GM19455 (cell line): ENCODE results near the gene SCUBE3.

Source experiments
- ATAC-seq: cut with Tn5 transposase; IDR thresholded peaks from one replicate; pipeline ENCODE4 v1.9.1; 2021; ENCODE audit not compliant: unreplicated experiment

SCUBE3 gene

GRCh38 chr6:35264550-35265274 lies 51.0 kb downstream of the SCUBE3 start:
- no peak for ATAC-seq

GRCh38 chr6:35265523-35265922 lies 51.8 kb downstream of the SCUBE3 start:
- ATAC-seq: no peak

- no peak for ATAC-seq
Observed at GRCh38 chr6:35267446-35267845, 53.7 kb downstream of the SCUBE3 start.

- ATAC-seq: no peak
Observed at GRCh38 chr6:35267897-35268296, 54.1 kb downstream of the SCUBE3 start.

- ATAC-seq: no peak
Observed at GRCh38 chr6:35272005-35272404, 58.2 kb downstream of the SCUBE3 start.

GRCh38 chr6:35273822-35274559 lies 60.2 kb downstream of the SCUBE3 start:
- ATAC-seq: no peak

GRCh38 chr6:35275744-35276260 lies 62.0 kb downstream of the SCUBE3 start:
- no peak for ATAC-seq

- no peak for ATAC-seq
Observed at GRCh38 chr6:35278708-35279107, 65.0 kb downstream of the SCUBE3 start.

- ATAC-seq: no peak
Observed at GRCh38 chr6:35280903-35281302, 67.1 kb downstream of the SCUBE3 start.

GRCh38 chr6:35282472-35282871 lies 68.7 kb downstream of the SCUBE3 start:
- no peak for ATAC-seq

GRCh38 chr6:35283361-35283760 lies 69.6 kb downstream of the SCUBE3 start:
- no peak for ATAC-seq

- no peak for ATAC-seq
Observed at GRCh38 chr6:35287671-35288396, 74.1 kb downstream of the SCUBE3 start.

GRCh38 chr6:35288834-35289233 lies 75.1 kb downstream of the SCUBE3 start:
- ATAC-seq: no peak

GRCh38 chr6:35291491-35291890 lies 77.7 kb downstream of the SCUBE3 start:
- no peak for ATAC-seq

GRCh38 chr6:35292494-35292893 lies 78.7 kb downstream of the SCUBE3 start:
- ATAC-seq: no peak

- no peak for ATAC-seq
Observed at GRCh38 chr6:35293681-35294080, 79.9 kb downstream of the SCUBE3 start.

GRCh38 chr6:35294308-35294945 lies 80.7 kb downstream of the SCUBE3 start:
- no peak for ATAC-seq

- ATAC-seq: no peak
Observed at GRCh38 chr6:35295036-35295435, 81.3 kb downstream of the SCUBE3 start.

- ATAC-seq: no peak
Observed at GRCh38 chr6:35295521-35296315, 82.0 kb downstream of the SCUBE3 start.

- no peak for ATAC-seq
Observed at GRCh38 chr6:35296931-35297600, 83.3 kb downstream of the SCUBE3 start.
